HCT116 (cell line): ENCODE data around the gene MLLT6. TPM values are rescaled to one million over a fixed set of nuclear protein-coding genes. Genes with fewer than 3 reads are reported as not detected.

Experiments
- ATAC-seq: fragments of 200-7000 bp; cut with Tn5 transposase; 2 replicates; pipeline ENCODE4 v1.9.1; 2020; ENCODE audit warnings: mild to moderate bottlenecking, moderate library complexity
- BruUV-seq: library from RNA; stranded (reverse); fragments of 400-500 nt; replicated peaks from 2 replicates; lab custom pipeline; 2021; lab: Mats Ljungman, UMichigan
- CTCF ChIA-PET: fragments of 300-600 bp; sonication (Branson Sonifier 250); formaldehyde crosslinking; loops from one replicate; lab custom pipeline; 2021; ENCODE audit warnings: antibody characterized with exemption; lab: Charles Lee
- POLR2A ChIA-PET: fragments of 300-600, 350-600 bp; sonication (Branson Sonifier 250); formaldehyde crosslinking; loops from one replicate; lab custom pipeline; 2021; ENCODE audit warnings: antibody characterized with exemption; lab: Charles Lee
- RAD21 ChIA-PET, 2 experiments: fragments of 300-600 bp; sonication (Branson Sonifier 250); formaldehyde crosslinking; loops; one replicate each; lab custom pipeline; 2023; ENCODE audit warnings: low total read pairs in 2 of 2; ENCODE audit not compliant: uncharacterized antibody in 2 of 2, unreplicated experiment in 2 of 2, low non-redundant PET in 1 of 2; lab: Charles Lee
- DNase-seq: peaks from one replicate; pipeline ENCODE4 v3.0.0-alpha.2; 2010; ENCODE audit warnings: low read depth, low spot score
- H2AFZ ChIP-seq: fragments of 200-600 bp; shearing (Covaris generic), sonication (generic); 2 replicates; pipeline ENCODE4 v1.6.1; 2017; ENCODE audit warnings: low read depth, mixed run types, mixed read lengths, antibody characterized with exemption, low read length; ENCODE audit not compliant: poor library complexity, severe bottlenecking
- H3K27ac ChIP-seq: 2 replicates; pipeline ENCODE4 v1.5.1; 2012; ENCODE audit warnings: low read depth, low read length
- H3K27me3 ChIP-seq: fragments of 200-600 bp; sonication (generic); 2 replicates; pipeline ENCODE4 v1.6.1; 2016; ENCODE audit warnings: mixed run types, low read length, mixed read lengths; ENCODE audit not compliant: insufficient read depth
- H3K36me3 ChIP-seq, 2 experiments: fragments of 200-500 bp in 1 of 2; fragments of 200-600 bp in 1 of 2; sonication (Bioruptor generic) in 1 of 2; sonication (generic) in 1 of 2; 2 replicates each; pipeline versions ENCODE4 v1.5.1 to v1.6.1; 2014 to 2016; ENCODE audit warnings: low read length in 2 of 2, inconsistent platforms in 1 of 2, mixed read lengths in 1 of 2, mixed run types in 1 of 2; ENCODE audit not compliant: insufficient read depth in 2 of 2, control insufficient read depth in 1 of 2
- H3K4me1 ChIP-seq, 2 experiments: fragments of 200-600 bp in 1 of 2; sonication (generic) in 1 of 2; 2 replicates each; pipeline versions ENCODE4 v1.5.1 to v1.6.1; 2012 to 2017; ENCODE audit warnings: low read length in 2 of 2, inconsistent platforms in 1 of 2, mild to moderate bottlenecking in 1 of 2, mixed read lengths in 1 of 2, mixed run types in 1 of 2, moderate library complexity in 1 of 2; ENCODE audit not compliant: insufficient read depth in 2 of 2, control insufficient read depth in 1 of 2
- H3K4me2 ChIP-seq: fragments of 200-600 bp; sonication (generic); 2 replicates; pipeline ENCODE4 v1.6.1; 2017; ENCODE audit warnings: mixed run types, low read length, mixed read lengths
- H3K4me3 ChIP-seq, 2 experiments: fragments of 200-600 bp in 1 of 2; sonication (generic) in 1 of 2; replicated peaks in 1 of 2; 2 replicates each; pipeline ENCODE4 v1.5.1; 2011 to 2016; ENCODE audit warnings: low read length in 2 of 2, control low read depth in 1 of 2, low read depth in 1 of 2, mild to moderate bottlenecking in 1 of 2, mixed read lengths in 1 of 2, mixed run types in 1 of 2
- H3K79me2 ChIP-seq: fragments of 200-600 bp; sonication (generic); 2 replicates; pipeline ENCODE4 v1.6.1; 2017; ENCODE audit warnings: mild to moderate bottlenecking, mixed run types, low read length, moderate library complexity, mixed read lengths; ENCODE audit not compliant: insufficient read depth
- H3K9ac ChIP-seq: fragments of 200-600 bp; sonication (generic); 2 replicates; pipeline ENCODE4 v1.6.1; 2016; ENCODE audit warnings: low read length, mixed read lengths
- H3K9me2 ChIP-seq: fragments of 200-600 bp; sonication (generic), shearing (Covaris generic); 2 replicates; pipeline ENCODE4 v1.6.1; 2017; ENCODE audit warnings: mixed run types, mild to moderate bottlenecking, moderate library complexity; ENCODE audit not compliant: insufficient read depth
- H3K9me3 ChIP-seq, 2 experiments: fragments of 200-500 bp in 1 of 2; fragments of 200-600 bp in 1 of 2; sonication (Bioruptor generic) in 1 of 2; sonication (generic) in 1 of 2; 2 replicates each; pipeline ENCODE4 v1.6.1; 2014 to 2017; ENCODE audit warnings: low read length in 2 of 2, mixed read lengths in 2 of 2, inconsistent platforms in 1 of 2, low read depth in 1 of 2, mild to moderate bottlenecking in 1 of 2, mixed run types in 1 of 2, moderate library complexity in 1 of 2; ENCODE audit not compliant: control insufficient read depth in 1 of 2, insufficient read depth in 1 of 2
- H4K20me1 ChIP-seq: fragments of 200-600 bp; sonication (generic), shearing (Covaris generic); 2 replicates; pipeline ENCODE4 v1.6.1; 2017; ENCODE audit warnings: mixed run types, mild to moderate bottlenecking, moderate library complexity; ENCODE audit not compliant: insufficient read depth
- CBX3 ChIP-seq: IDR thresholded peaks from 2 replicates; pipeline ENCODE4 v1.6.1; 2012; ENCODE audit warnings: low read depth
- CEBPB ChIP-seq: IDR thresholded peaks from 2 replicates; pipeline ENCODE4 v1.6.1; 2012; ENCODE audit warnings: low read depth
- EZH2phosphoT487 ChIP-seq: fragments of 200-600 bp; IDR thresholded peaks from 2 replicates; pipeline ENCODE4 v1.6.1; 2018; ENCODE audit warnings: antibody characterized with exemption, borderline replicate concordance
- FOSL1 ChIP-seq: IDR thresholded peaks from 2 replicates; pipeline ENCODE4 v1.6.1; 2012; ENCODE audit warnings: low read depth
- POLR2A ChIP-seq: IDR thresholded peaks from 2 replicates; pipeline ENCODE4 v1.7.0; 2011; ENCODE audit warnings: borderline replicate concordance; ENCODE audit not compliant: insufficient read depth, insufficient read length; ENCODE audit errors: extremely low read depth
- POLR2AphosphoS5 ChIP-seq: IDR thresholded peaks from 2 replicates; pipeline ENCODE4 v1.6.1; 2011; ENCODE audit warnings: mild to moderate bottlenecking, low read depth, low read length, moderate library complexity
- TCF7L2 ChIP-seq: IDR thresholded peaks from 2 replicates; pipeline ENCODE4 v1.7.0; 2011; ENCODE audit warnings: borderline replicate concordance, inconsistent platforms; ENCODE audit not compliant: insufficient read depth, insufficient read length; ENCODE audit errors: extremely low read depth
- intact Hi-C: fragments of 100-400 bp; cut with micrococcal nuclease; formaldehyde crosslinking; loops from 2 replicates; pipeline ENCODE4 v1.10.0; 2022
- total RNA-seq: library from RNA; stranded (reverse); gene quantifications from one replicate; pipeline ENCODE4 v1.2.1, GENCODE V29; 2021; ENCODE audit not compliant: unreplicated experiment
- TF ChIP-seq, protein P1 (sequence below): IDR thresholded peaks from 2 replicates; pipeline ENCODE4 v1.6.1; 2012

Gene MLLT6
- total RNA-seq, 1 experiment from 2014 or later = 110 TPM

- no peaks in the 10 kb centered on the region for H4K20me1 ChIP-seq
- H3K9me2 ChIP-seq = no peaks in the 10 kb centered on the region
- H3K9me3 ChIP-seq = no peaks in the 10 kb centered on the region
- H3K27ac ChIP-seq = no peak overlapping the region
- H3K36me3 ChIP-seq = peaks cover 20 to 46% of the 10 kb centered on the region in 2 experiments; a peak in 3 of 4 replicates
- H3K9ac ChIP-seq = no peak overlapping the region
- no peak for DNase-seq
- no peaks in the 10 kb centered on the region for H3K27me3 ChIP-seq
- H3K4me3 ChIP-seq = no peak overlapping the region
- ChIA-PET CTCF (no interaction called here), POLR2A (no interaction called here), RAD21 (no interaction called here)
- no TSS peak for BruUV-seq
- H2AFZ ChIP-seq = no peak overlapping the region
- TF ChIP-seq POLR2A = no peak
- TF ChIP-seq, protein P1, sequence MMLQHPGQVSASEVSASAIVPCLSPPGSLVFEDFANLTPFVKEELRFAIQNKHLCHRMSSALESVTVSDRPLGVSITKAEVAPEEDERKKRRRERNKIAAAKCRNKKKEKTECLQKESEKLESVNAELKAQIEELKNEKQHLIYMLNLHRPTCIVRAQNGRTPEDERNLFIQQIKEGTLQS = no peak
- TF ChIP-seq CEBPB = no peak
- TF ChIP-seq TCF7L2 = no peak
- TF ChIP-seq POLR2AphosphoS5 = no peak
- TF ChIP-seq FOSL1 = no peak
- no peak for TF ChIP-seq EZH2phosphoT487
- TF ChIP-seq CBX3 = no peak
- peaks cover 6 to 21% of the 10 kb centered on the region in 2 experiments; a peak in 3 of 4 replicates for H3K4me1 ChIP-seq
- intact Hi-C loops = no loop called here
- ATAC-seq = no peak
- H3K79me2 ChIP-seq = peaks cover 36% of the 10 kb centered on the region
- no peak overlapping the region for H3K4me2 ChIP-seq
Measured at GRCh38 chr17:38710604-38710962, 5.5 kb downstream of the MLLT6 start.

DNA sequence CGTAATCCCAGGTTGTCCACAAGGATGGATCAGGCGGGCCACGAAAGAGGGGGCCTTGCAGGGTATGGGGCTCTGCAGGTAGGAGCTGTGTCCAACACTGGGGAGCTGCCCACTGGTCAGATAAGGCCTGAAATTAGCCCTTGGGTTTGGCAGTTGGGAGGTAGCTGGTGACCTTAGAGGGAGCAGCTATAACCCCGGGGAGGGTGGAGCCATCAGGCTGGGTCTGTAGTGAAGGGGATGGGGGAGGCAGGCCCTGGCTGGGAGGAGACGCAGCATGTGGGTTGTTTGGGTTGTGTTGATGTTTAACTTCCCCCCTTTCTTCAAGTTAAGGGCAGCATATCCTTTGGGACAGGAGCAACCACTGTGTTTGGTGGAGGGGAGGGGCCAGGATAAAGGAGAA lies 5.9 kb downstream of the MLLT6 start:
- ChIA-PET CTCF (no interaction called here), POLR2A (no interaction called here), RAD21 (no interaction called here)
- DNase-seq = no peak
- H3K9ac ChIP-seq = no peak overlapping the region
- H3K27me3 ChIP-seq = no peaks in the 10 kb centered on the region
- H3K4me1 ChIP-seq = peaks cover 6 to 20% of the 10 kb centered on the region in 2 experiments; a peak in 3 of 4 replicates
- H3K4me3 ChIP-seq = no peak overlapping the region
- H3K79me2 ChIP-seq = peaks cover 32% of the 10 kb centered on the region
- no peak overlapping the region for H3K27ac ChIP-seq
- TF ChIP-seq, protein P1 = no peak
- TF ChIP-seq FOSL1 = no peak
- no peak overlapping the region for H2AFZ ChIP-seq
- H3K9me3 ChIP-seq = no peaks in the 10 kb centered on the region
- intact Hi-C loops = no loop called here
- no peaks in the 10 kb centered on the region for H4K20me1 ChIP-seq
- ATAC-seq = no peak
- H3K4me2 ChIP-seq = no peak overlapping the region
- H3K36me3 ChIP-seq = peaks cover 20 to 46% of the 10 kb centered on the region in 2 experiments; a peak in 3 of 4 replicates
- BruUV-seq = no TSS peak
- H3K9me2 ChIP-seq = no peaks in the 10 kb centered on the region
